ENCODE results near the gene HSDL2.
A peak's percentile ranks its signal among the peaks of the same experiment; 100 is the strongest.
"Not testable (repeated sequence)": the region's sequence is repeated elsewhere in the genome, so short reads cannot be mapped to it uniquely, and the experiment has no call there.

HSDL2 gene

DNA sequence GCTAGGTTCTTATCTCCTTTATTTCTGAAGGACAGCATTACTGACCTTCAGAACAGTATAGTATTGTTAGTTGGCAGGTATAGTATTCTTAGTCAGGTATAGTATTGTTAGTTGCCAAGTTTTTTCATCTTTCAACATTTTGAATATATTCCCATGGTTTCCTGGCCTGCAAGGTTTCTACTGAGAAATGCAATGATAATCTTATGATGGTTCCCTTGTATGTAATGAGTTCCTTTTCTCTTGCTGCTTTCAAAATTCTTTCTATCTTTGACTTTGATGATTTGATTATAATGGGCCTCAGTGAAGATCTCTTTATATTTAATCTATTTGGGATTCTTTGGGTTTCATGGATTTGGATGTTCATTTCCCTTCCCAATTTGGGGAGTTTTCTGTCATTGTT, 12.4 kb upstream of the HSDL2 start:
- no peak for DNase-seq

GRCh38 chr9:112369817-112370216, 10.1 kb upstream of the HSDL2 start:
- DNase-seq = no peak

DNA sequence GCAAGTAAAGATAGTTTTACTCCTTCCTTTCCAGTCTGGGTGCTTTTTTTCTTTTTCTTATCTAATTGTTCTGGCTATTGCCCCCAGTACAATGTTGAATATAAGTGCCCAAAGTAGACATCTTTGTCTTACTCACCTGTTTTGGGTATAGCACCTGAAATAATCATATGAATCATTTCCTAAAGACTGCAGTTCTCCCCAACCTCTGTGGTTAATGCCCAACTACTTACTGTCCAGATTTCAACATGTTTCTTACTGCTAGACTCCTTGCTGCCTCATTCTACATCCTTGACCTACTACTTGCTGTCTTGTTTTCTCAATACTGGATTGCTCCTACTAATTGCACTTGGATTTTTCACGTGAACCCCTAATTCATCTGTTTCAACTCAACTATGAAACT, 8.8 kb upstream of the HSDL2 start:
- no peak for DNase-seq

DNA sequence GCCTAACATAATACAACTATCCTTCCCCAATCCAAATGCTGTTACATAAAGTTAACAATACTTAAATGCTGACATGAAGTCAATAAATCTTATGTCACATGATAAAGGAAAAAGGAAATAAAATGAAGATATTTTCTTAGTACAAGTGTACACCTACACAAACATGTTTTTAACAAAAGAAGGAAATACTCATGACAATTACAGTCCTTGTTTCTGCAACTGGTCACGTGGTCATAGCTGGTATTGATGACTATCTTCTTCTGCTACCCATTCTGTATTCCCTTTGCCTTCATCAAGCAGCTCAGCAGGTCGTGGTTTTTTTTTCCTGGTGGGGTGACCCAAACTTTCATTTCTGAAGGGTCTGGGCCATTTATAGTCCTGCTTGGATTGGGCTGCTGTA, 6.2 kb upstream of the HSDL2 start:
- not testable (repeated sequence) for DNase-seq

GRCh38 chr9:112374232-112374631, 5.7 kb upstream of the HSDL2 start:
- DNase-seq = not testable (repeated sequence)

DNA sequence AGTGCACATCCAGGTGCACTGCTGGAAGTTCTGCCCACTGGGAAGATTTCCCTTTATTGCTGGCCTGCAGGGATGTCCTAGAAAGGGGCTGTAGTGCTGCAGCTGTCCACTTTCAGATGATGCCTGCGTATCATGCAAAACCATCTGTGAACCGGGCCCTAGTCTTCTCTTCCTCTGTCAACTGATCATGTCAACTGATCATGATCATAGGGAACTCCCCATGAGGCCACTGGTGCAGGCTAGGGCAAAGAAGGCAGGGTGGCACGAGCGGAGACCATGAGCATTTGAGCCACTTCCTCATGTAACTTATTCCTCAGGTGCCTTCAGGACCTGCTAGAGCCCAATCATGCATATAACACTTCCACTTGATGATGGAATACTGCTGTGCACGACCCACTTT, 4.5 kb upstream of the HSDL2 start:
- no peak for DNase-seq

DNA sequence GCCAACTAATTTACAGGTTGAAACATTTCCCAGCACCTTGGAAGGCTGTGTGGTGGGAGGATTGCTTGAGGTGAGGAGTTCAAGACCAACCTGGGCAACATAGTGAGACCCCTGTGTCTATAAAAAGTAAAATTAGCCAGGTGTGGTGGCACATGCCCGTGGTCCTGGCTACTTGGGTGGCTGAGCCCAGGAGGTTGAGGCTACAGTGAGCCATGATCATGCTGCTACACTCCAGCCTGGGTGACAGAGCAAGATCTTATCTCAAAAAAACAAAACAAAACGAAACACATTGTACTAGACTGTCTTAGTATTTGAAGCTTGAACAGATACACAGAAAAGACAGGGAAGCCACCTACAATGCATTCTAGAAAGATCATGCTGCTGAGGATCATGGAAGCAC, 2.8 kb upstream of the HSDL2 start:
- no peak for DNase-seq

- no peak for DNase-seq
These were observed 2.1 kb upstream of the HSDL2 start for GRCh38 chr9:112377684-112378327.

GRCh38 chr9:112378328-112379176, 1.4 kb upstream of the HSDL2 start:
- DNase-seq = no peak

DNA sequence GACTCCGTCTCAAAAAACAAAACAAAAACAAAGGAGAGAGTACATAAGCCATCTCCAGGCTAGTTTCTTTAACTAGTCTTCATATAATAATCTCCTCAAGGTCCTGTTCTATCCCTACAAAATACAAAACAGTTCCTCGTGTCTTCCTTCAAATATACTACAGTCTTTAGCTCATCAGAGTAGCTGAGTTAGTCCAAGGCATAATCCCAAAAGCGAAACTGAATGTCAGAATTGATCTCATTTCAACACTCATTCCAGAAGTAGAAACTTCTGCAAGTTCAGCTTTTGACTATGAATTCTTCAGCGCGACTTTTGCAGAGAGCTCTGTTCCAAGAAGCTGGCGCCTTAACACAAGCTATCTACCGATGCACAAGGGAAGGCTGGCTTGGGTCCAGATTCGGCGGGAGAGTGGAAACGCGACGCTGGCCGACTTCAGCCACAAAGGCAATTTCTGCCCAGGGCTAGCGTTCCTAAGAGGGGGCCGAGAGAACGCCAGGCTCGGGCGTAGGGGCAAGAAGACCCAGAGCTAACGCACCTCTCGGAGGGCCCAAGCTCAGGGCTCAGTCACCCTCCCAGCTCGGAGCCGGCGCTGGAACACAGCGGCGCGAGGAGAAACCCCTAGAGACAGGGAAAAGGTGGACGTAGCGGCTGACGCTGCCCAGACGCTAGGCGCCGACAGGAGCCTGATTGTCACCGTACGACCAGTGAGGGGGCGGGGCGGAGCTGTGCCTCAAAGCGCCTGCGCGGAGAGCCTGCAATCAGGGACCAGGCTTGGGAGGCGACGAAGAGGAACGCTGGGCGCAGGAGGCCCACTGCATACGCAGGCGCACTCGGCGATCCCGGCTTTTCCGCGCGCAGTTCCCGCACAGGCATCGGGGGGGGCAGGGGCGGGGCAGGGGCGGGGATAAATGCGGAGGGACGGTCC, 469 bp upstream of the HSDL2 start:
- DNase-seq = peak; percentile 98

GRCh38 chr9:112380825-112381221, 915 bp downstream of the HSDL2 start:
- DNase-seq = peak; percentile 42

- DNase-seq = no peak
These were observed 2.2 kb downstream of the HSDL2 start for GRCh38 chr9:112382066-112382465.

- DNase-seq = no peak
These were observed 2.8 kb downstream of the HSDL2 start for GRCh38 chr9:112382501-112383364.

GRCh38 chr9:112384219-112384618, 4.3 kb downstream of the HSDL2 start:
- DNase-seq = no peak

DNA sequence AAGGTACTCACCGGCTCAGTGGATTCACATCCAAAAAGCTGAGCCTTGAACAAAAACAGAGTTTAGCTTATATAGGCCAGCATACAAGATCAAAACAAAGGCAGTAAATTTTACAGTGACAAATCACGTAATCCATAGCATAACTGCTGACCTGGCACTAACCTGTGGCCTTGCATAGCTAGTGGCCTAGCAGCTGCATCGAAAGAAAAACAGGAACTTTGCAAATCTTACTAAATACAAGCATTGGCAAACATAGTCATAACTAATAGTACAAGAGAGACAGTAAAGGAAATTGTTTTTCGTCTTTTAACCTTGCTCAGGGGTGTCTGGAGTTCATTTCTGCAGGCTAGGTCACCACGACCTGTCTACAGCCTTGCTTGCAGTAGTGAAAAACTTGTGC, 4.8 kb downstream of the HSDL2 start:
- DNase-seq = no peak

- DNase-seq = no peak
These were observed 7.2 kb downstream of the HSDL2 start for GRCh38 chr9:112387115-112387514.

GRCh38 chr9:112389897-112390296, 10.0 kb downstream of the HSDL2 start:
- not testable (repeated sequence) for DNase-seq

DNA sequence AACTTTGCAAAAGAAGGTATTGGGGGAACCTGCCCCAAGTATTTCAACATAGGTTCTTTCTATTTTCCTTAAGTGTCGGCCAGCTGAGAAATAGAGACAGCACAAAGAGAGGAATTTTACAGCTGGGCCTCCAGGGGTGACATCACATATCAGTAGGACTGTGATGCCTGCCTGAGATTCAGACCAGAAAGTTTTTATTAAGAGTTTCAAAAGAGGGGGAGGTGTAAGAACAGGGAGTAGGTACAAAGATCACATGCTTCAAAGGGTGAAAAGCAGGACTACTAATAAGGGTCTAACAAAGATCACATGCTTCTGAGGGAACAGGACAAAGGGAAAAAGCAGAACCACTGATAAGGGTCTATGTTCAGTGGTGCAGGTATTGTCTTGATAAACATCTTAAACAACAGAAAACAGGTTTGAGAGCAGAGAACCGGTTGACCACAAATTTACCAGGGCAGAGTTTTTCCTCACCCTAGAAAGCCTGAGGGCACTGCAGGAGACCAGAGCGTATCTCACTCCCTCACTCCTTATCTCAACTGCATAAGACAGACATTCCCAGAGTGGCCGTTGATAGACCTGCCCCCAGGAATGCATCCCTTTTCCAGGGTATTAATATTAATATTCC, 12.1 kb downstream of the HSDL2 start:
- DNase-seq = not testable (repeated sequence)

- DNase-seq = not testable (repeated sequence)
These were observed 13.2 kb downstream of the HSDL2 start for GRCh38 chr9:112393146-112393545.

- DNase-seq = no peak
These were observed 16.5 kb downstream of the HSDL2 start for GRCh38 chr9:112396416-112396815.

DNA sequence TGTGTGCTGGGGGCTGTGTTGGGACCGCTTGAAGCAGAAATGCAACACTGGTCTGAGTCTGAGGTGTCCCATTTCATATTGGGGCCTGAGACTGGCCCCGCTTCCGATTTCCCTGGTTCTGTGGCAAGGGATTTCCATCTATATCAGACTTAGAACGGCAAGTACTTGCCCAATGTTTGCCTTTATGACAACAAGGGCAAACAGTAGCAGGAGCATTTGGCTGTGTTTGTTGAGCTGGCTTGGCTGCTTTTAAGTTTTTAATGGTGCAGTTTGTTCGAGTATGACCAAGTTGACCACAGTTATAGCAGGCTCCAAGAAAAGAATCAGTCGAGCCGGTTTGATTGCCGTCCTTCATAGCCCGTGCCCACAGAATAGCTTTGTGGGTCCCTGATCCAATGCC, 17.0 kb downstream of the HSDL2 start:
- DNase-seq = no peak

All from fibroblast of skin of right quadriceps (primary cell).